Endothelial cell of umbilical vein (primary cell): Measurements from ENCODE around the gene ADCY9. TPM values are rescaled to one million over a fixed set of nuclear protein-coding genes. Genes with fewer than 3 reads are reported as not detected.

Experiments used
- BruUV-seq: library from RNA; stranded (reverse); fragments of 400-500 nt; replicated peaks from 2 replicates; lab custom pipeline; 2021; lab: Mats Ljungman, UMichigan
- CTCF ChIA-PET: fragments of 300-600, 350-600 bp; sonication (Branson Sonifier 250); formaldehyde crosslinking; loops from one replicate; lab custom pipeline; 2021; ENCODE audit warnings: antibody characterized with exemption, inconsistent platforms; lab: Charles Lee
- POLR2A ChIA-PET: fragments of 300-600, 350-600 bp; sonication (Branson Sonifier 250); formaldehyde crosslinking; loops from one replicate; lab custom pipeline; 2021; ENCODE audit warnings: antibody characterized with exemption, inconsistent platforms; lab: Charles Lee
- DNase-seq: peaks from one replicate; pipeline ENCODE4 v3.0.0-alpha.2; 2011; ENCODE audit warnings: low read depth, low spot score
- FAIRE-seq: peaks from 2 replicates; lab custom pipeline; 2011; peaks lifted over from hg19 to GRCh38; lab: Jason Lieb, UNC
- H2AFZ ChIP-seq: 2 replicates; pipeline ENCODE4 v1.6.0; 2012; ENCODE audit warnings: low read depth, low read length, control low read depth, inconsistent platforms
- H3K27ac ChIP-seq: 2 replicates; pipeline ENCODE4 v1.5.1; 2011; ENCODE audit warnings: low read depth, mild to moderate bottlenecking, control low read depth, low read length, moderate library complexity; ENCODE audit not compliant: insufficient read depth
- H3K27me3 ChIP-seq, 2 experiments: 2 replicates each; pipeline versions ENCODE4 v1.6.0 to v1.6.1; 2011; ENCODE audit warnings: low read length in 2 of 2, mixed read lengths in 1 of 2; ENCODE audit not compliant: control insufficient read depth in 2 of 2, insufficient read depth in 2 of 2
- H3K36me3 ChIP-seq, 2 experiments: 2 replicates in 1 of 2; 3 replicates in 1 of 2; pipeline ENCODE4 v1.5.1; 2011; ENCODE audit warnings: low read length in 2 of 2, mild to moderate bottlenecking in 1 of 2, moderate library complexity in 1 of 2; ENCODE audit not compliant: control insufficient read depth in 2 of 2, insufficient read depth in 2 of 2; ENCODE audit errors: extremely low read depth in 1 of 2
- H3K4me1 ChIP-seq: 3 replicates; pipeline ENCODE4 v1.5.1; 2011; ENCODE audit warnings: mild to moderate bottlenecking, low read length; ENCODE audit not compliant: control insufficient read depth, insufficient read depth; ENCODE audit errors: extremely low read depth
- H3K4me2 ChIP-seq: 2 replicates; pipeline ENCODE4 v1.6.1; 2011; ENCODE audit warnings: low read length, control low read depth, mixed read lengths; ENCODE audit not compliant: insufficient read depth
- H3K4me3 ChIP-seq, 3 experiments: fragments of 200-600 bp in 1 of 3; sonication (generic), shearing (Covaris generic) in 1 of 3; replicated peaks in 1 of 3; 2 replicates each; pipeline ENCODE4 v1.5.1; 2011 to 2016; ENCODE audit warnings: control low read depth in 3 of 3, low read length in 3 of 3, mild to moderate bottlenecking in 2 of 3, inconsistent platforms in 1 of 3, low read depth in 1 of 3, moderate library complexity in 1 of 3; ENCODE audit not compliant: insufficient read depth in 1 of 3
- H3K79me2 ChIP-seq: 2 replicates; pipeline ENCODE4 v1.6.0; 2012; ENCODE audit warnings: low read length, inconsistent platforms; ENCODE audit not compliant: control insufficient read depth, insufficient read depth
- H3K9ac ChIP-seq: replicated peaks from 2 replicates; pipeline ENCODE3; 2011; ENCODE audit warnings: low read length, control low read depth; ENCODE audit not compliant: insufficient read depth; ENCODE audit errors: extremely low read depth
- H3K9me1 ChIP-seq: replicated peaks from 3 replicates; pipeline ENCODE4 v1.6.0; 2011; ENCODE audit warnings: mild to moderate bottlenecking, low read length; ENCODE audit not compliant: control insufficient read depth, insufficient read depth; ENCODE audit errors: extremely low read depth
- H3K9me3 ChIP-seq: replicated peaks from 2 replicates; pipeline ENCODE4 v1.5.1; 2012; ENCODE audit warnings: low read length, inconsistent platforms; ENCODE audit not compliant: control insufficient read depth, insufficient read depth
- H4K20me1 ChIP-seq: replicated peaks from 2 replicates; pipeline ENCODE3; 2011; ENCODE audit warnings: mild to moderate bottlenecking, low read length; ENCODE audit not compliant: control insufficient read depth, insufficient read depth; ENCODE audit errors: extremely low read depth
- CTCF ChIP-seq, 2 donors: IDR thresholded peaks; 1 replicate in 1 of 2; 2 replicates in 1 of 2; pipeline ENCODE4 v1.5.1; 2011; ENCODE audit warnings: low read length in 2 of 2, mild to moderate bottlenecking in 2 of 2, moderate library complexity in 2 of 2, control low read depth in 1 of 2, inconsistent platforms in 1 of 2, low read depth in 1 of 2; ENCODE audit not compliant: insufficient read depth in 1 of 2; ENCODE audit errors: extremely low read depth in 1 of 2
- EZH2 ChIP-seq: IDR thresholded peaks from 2 replicates; pipeline ENCODE4 v1.6.1; 2012; ENCODE audit warnings: borderline replicate concordance, low read depth, mild to moderate bottlenecking, moderate library complexity, low read length, inconsistent platforms; ENCODE audit not compliant: severe bottlenecking
- FOS ChIP-seq: IDR thresholded peaks from 2 replicates; pipeline ENCODE4 v1.6.1; 2011; ENCODE audit warnings: mild to moderate bottlenecking, low read length, moderate library complexity, borderline replicate concordance; ENCODE audit not compliant: insufficient read depth
- GATA2 ChIP-seq: IDR thresholded peaks from 2 replicates; pipeline ENCODE4 v1.7.0; 2011; ENCODE audit warnings: low read depth, mild to moderate bottlenecking, moderate library complexity, mixed read lengths, low read length; ENCODE audit not compliant: insufficient read length, insufficient read depth
- JUN ChIP-seq: IDR thresholded peaks from 2 replicates; pipeline ENCODE4 v1.6.1; 2011; ENCODE audit warnings: borderline replicate concordance, low read depth; ENCODE audit not compliant: insufficient read length, insufficient read depth
- MAX ChIP-seq: IDR thresholded peaks from 2 replicates; pipeline ENCODE4 v1.6.1; 2011; ENCODE audit not compliant: insufficient read depth, insufficient read length
- MYC ChIP-seq: IDR thresholded peaks from one replicate; pipeline ENCODE4 v1.6.1; 2011; ENCODE audit warnings: mild to moderate bottlenecking, low read depth, low read length
- POLR2A ChIP-seq: IDR thresholded peaks from 2 replicates; pipeline ENCODE4 v1.6.1; 2012; ENCODE audit warnings: low read depth, mild to moderate bottlenecking, control low read depth, low read length
- POLR2AphosphoS5 ChIP-seq: IDR thresholded peaks from 2 replicates; pipeline ENCODE4 v1.6.1; 2012; ENCODE audit warnings: low read depth, mild to moderate bottlenecking, control low read depth, low read length, moderate library complexity; ENCODE audit not compliant: insufficient read depth
- dilution Hi-C: fragments of 300-500 bp; cut with MboI; formaldehyde crosslinking; loops from one replicate; pipeline ENCODE4 v1.15.0; 2019; ENCODE audit warnings: low sequenced_read_pairs; ENCODE audit not compliant: extremely low pct_ligation_motif_present
- intact Hi-C: fragments of 100-400 bp; cut with micrococcal nuclease; formaldehyde crosslinking; loops from one replicate; pipeline ENCODE4 v1.10.0; 2022
- polyA plus RNA-seq, 4 experiments: library from polyadenylated mRNA; depleted of rRNA in 3 of 4; stranded (reverse) in 3 of 4; unstranded in 1 of 4; fragments of >200 nt; gene quantifications; 2 replicates each; pipeline versions ENCODE4 v1.2.1 to v1.2.3, GENCODE V29; 2011 to 2012; ENCODE audit warnings: missing spikeins in 1 of 4
- total RNA-seq: library from RNA; stranded (reverse); gene quantifications from 2 replicates; pipeline ENCODE4 v1.2.3, GENCODE V29; 2021

The ADCY9 gene
- total and polyA plus RNA-seq, 2 donors (not counting 3 experiments of a cell fraction or from before 2014, with no cell fraction given): 6.8 to 14.0 TPM

DNA sequence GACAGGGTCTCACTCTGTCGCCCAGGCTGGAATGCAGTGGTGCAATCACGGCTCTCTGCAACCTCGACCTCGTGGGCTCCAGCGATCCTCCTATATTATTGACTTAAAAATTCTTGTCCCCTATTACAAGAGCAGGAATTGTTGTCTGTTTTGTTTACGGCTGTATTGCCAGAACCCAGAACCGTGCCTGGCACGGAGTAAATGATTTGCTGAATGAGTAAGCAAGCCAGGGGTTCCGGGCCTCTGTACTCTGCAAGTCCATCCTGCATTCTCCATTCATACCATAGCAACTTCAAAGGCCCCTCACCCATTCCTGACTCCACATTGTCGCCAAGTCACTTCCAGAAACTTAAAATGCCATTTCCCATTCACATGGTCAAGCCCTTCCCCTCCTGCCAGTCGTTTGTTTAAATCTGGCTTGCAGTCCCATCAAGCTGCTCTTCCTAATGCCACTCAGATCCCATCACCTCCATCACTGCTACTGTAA, 6.9 kb downstream of the ADCY9 start:
- H3K27ac ChIP-seq: no peak overlapping the region
- H3K4me3 ChIP-seq: no peak overlapping the region
- no peaks in the 10 kb centered on the region for H3K79me2 ChIP-seq
- H4K20me1 ChIP-seq: no peaks in the 10 kb centered on the region
- no peak for FAIRE-seq
- H2AFZ ChIP-seq: no peak overlapping the region
- H3K9me3 ChIP-seq: no peaks in the 10 kb centered on the region
- no TSS peak for BruUV-seq
- no peak overlapping the region for H3K4me2 ChIP-seq
- H3K9me1 ChIP-seq: no peaks in the 10 kb centered on the region
- CTCF ChIA-PET: no interaction called here
- no peaks in the 10 kb centered on the region for H3K36me3 ChIP-seq
- H3K9ac ChIP-seq: no peak overlapping the region
- POLR2A ChIA-PET: no interaction called here
- dilution Hi-C loops: no loop called here
- TF ChIP-seq POLR2AphosphoS5 (no peak), EZH2 (no peak), MYC (no peak), JUN (no peak), GATA2 (no peak), CTCF (IDR thresholded peaks at IDR 0.05; ENCODE audit: extremely low read depth in 1 of 2, insufficient read depth in 1 of 2, low read depth in 1 of 2, low read length in 2 of 2) (no peak), FOS (no peak), MAX (no peak), POLR2A (no peak)
- peaks cover 12% of the 10 kb centered on the region for H3K4me1 ChIP-seq
- H3K27me3 ChIP-seq: no peaks in the 10 kb centered on the region
- intact Hi-C loops: no loop called here
- DNase-seq: no peak
